NT2/D1 (cell line): Measurements from ENCODE around the gene CCDC124.
A peak's percentile ranks its signal among the peaks of the same experiment; 100 is the strongest.
"Not testable (repeated sequence)": the region's sequence is repeated elsewhere in the genome, so short reads cannot be mapped to it uniquely, and the experiment has no call there.

Experiments used
- DNase-seq: peaks from one replicate; pipeline ENCODE4 v3.0.0-alpha.2; 2011; ENCODE audit warnings: low read depth, low spot score
- H3K27me3 ChIP-seq: 2 replicates; pipeline ENCODE4 v1.6.0; 2011; ENCODE audit warnings: mild to moderate bottlenecking; ENCODE audit not compliant: insufficient read length, insufficient read depth
- H3K36me3 ChIP-seq: 2 replicates; pipeline ENCODE4 v1.6.1; 2011; ENCODE audit warnings: mild to moderate bottlenecking, low read length, mixed read lengths; ENCODE audit not compliant: insufficient read depth, insufficient read length
- H3K4me1 ChIP-seq: 2 replicates; pipeline ENCODE4 v1.5.1; 2011; ENCODE audit not compliant: insufficient read depth, insufficient read length
- H3K4me3 ChIP-seq: 2 replicates; pipeline ENCODE4 v1.5.1; 2011; ENCODE audit warnings: low read depth; ENCODE audit not compliant: insufficient read length
- H3K9ac ChIP-seq: 2 replicates; pipeline ENCODE4 v1.6.0; 2011; ENCODE audit warnings: low read depth; ENCODE audit not compliant: insufficient read length
- H3K9me3 ChIP-seq: 2 replicates; pipeline ENCODE4 v1.5.1; 2011; ENCODE audit warnings: mild to moderate bottlenecking, low read length; ENCODE audit not compliant: insufficient read depth
- SUZ12 ChIP-seq: IDR thresholded peaks from 2 replicates; pipeline ENCODE4 v1.6.1; 2011; ENCODE audit not compliant: insufficient read length, insufficient read depth; ENCODE audit errors: extremely low read depth
- YY1 ChIP-seq: IDR thresholded peaks from 2 replicates; pipeline ENCODE4 v1.6.1; 2011; ENCODE audit not compliant: insufficient read length, insufficient read depth
- ZNF274 ChIP-seq: IDR thresholded peaks from 2 replicates; pipeline ENCODE4 v1.6.1; 2011; ENCODE audit warnings: mild to moderate bottlenecking, low read depth, low read length

Gene CCDC124, protein sequence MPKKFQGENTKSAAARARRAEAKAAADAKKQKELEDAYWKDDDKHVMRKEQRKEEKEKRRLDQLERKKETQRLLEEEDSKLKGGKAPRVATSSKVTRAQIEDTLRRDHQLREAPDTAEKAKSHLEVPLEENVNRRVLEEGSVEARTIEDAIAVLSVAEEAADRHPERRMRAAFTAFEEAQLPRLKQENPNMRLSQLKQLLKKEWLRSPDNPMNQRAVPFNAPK

DNA sequence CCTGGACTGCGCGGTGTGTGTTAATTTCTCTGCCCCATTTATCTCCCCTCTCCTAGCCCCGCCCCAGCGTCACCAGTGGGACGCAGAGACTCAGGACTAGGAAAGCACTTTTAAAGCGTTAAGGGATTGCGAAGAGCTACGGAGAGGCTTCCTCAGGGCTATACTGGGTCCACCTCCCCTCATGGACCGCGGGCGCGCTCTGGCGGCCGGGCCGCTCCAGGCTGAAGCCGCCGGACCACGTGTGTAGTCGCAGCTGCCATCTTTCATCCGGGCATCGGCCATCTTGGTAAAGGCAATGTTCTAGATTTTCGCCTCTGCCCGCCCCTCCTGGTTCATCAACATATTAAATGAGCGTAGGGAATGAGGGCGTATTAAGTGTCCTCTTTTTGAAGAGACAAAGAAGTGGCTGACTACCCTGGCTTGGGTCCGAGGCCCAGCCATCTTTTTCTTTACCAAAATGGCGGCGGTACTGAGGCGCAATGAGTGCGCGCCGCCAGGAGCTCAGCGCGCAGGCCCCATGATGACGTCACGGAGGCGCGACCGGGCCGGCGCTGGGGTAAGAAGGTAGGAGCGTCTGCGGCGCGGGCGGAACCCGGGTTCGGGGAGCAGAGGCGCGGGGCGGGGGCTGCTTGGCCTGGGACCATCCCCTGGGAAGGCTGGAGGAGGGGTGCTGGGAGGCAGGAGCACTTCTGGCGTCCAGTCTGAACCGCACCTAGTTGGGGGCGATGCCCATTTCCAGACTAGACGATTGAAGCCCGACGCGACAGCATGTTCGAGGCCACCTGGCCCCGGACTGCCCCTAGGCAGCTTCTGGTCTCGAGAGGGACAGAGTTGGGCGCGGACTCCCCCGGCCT is at the start of gene CCDC124:
Gene CCDC124, plus strand, starts transcription at position 531 of the 854 bp plus-strand sequence. CDS start 3,406 bp downstream, outside the sequence.
- peaks cover 21% of the 10 kb centered on the region for H3K36me3 ChIP-seq
- peak; percentile 92 for DNase-seq
- peak within 1 kb of the TSS; percentile 96 for H3K4me3 ChIP-seq
- TF ChIP-seq ZNF274 (no peak), YY1 (peak; percentile 100), SUZ12 (no peak)
- no peaks in the 10 kb centered on the region for H3K27me3 ChIP-seq
- H3K4me1 ChIP-seq, result peaks cover 2% of the 10 kb centered on the region
- H3K9me3 ChIP-seq, result no peaks in the 10 kb centered on the region
- H3K9ac ChIP-seq, result peak within 1 kb of the TSS; percentile 98

- no peak for DNase-seq
- TF ChIP-seq YY1 (no peak), ZNF274 (no peak), SUZ12 (no peak)
- H3K27me3 ChIP-seq, result no peaks in the 10 kb centered on the region
- no peak overlapping the region for H3K4me3 ChIP-seq
- H3K9ac ChIP-seq, result no peak overlapping the region
- H3K36me3 ChIP-seq, result no peaks in the 10 kb centered on the region
- H3K9me3 ChIP-seq, result no peaks in the 10 kb centered on the region; the same call in 1 of the 2 replicates
- H3K4me1 ChIP-seq, result peaks cover 3% of the 10 kb centered on the region
Measured at GRCh38 chr19:17883627-17884410, 49.0 kb upstream of the CCDC124 start.

DNA sequence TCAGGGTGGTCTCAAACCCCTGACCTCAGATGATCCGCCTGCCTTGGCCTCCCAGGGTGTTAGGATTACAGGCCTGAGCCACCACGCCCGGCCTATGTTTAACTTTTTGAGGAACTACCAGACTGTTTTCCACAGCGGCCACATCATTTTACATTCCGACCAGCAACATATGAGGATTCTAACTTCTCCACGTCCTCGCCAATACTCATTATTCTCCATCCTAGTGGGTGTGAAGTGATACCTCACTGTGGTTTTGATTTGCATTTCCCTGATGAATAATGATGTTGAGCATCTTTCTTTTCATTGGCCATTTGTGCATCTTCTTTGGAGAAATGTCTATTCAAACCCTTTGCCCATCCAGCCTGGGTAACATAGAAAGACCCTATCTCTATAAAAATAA is 46.3 kb upstream of the CCDC124 start:
- Histone ChIP-seq H3K4me1 (peaks cover 3% of the 10 kb centered on the region), H3K36me3 (no peaks in the 10 kb centered on the region), H3K9me3 (no peaks in the 10 kb centered on the region; the same call in 1 of the 2 replicates), H3K4me3 (no peak overlapping the region), H3K27me3 (no peaks in the 10 kb centered on the region), H3K9ac (no peak overlapping the region)
- DNase-seq, result no peak
- no peak for TF ChIP-seq SUZ12
- TF ChIP-seq ZNF274, result no peak
- TF ChIP-seq YY1, result no peak

DNA sequence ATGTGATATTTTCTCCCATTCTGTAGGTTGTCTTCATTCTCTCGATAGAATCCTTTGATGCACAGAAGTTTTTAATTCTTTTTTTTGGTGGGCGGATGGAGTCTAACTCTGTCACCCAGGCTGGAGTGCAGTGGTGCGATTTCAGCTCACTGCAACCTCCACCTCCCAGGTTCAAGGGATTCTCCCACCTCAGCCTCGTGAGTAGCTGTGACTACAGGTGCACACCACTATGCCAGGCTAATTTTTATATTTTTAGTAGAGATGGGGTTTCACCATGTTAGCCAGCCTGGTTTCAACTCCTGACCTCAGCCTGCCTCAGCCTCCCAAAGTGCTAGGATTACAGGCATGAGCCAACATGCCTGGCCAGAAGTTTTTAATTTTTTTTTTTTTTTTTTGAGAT is 45.6 kb upstream of the CCDC124 start:
- H3K9ac ChIP-seq, H3K9me3 ChIP-seq, H3K36me3 ChIP-seq, H3K4me1 ChIP-seq, H3K4me3 ChIP-seq, H3K27me3 ChIP-seq, DNase-seq: not testable (repeated sequence)

DNA sequence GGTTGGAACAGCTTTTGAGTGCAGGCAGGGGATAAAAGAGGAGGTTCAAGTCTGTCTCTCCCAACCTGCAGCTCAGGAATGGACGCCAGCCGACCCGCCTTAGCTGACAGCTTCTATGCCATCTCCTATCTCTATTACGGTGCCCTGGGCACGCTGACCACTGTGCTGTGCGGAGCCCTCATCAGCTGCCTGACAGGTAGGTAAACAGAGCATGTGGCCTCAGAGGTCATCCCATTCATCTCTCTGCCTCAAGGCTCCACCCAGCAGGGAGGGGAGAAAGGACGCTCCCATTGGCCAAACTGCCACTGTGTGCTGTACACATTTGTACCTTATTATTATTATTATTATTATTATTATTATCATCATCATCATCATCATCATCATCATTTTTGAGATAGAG is 44.6 kb upstream of the CCDC124 start:
- Histone ChIP-seq H3K27me3 (no peaks in the 10 kb centered on the region), H3K36me3 (no peaks in the 10 kb centered on the region), H3K4me1 (peaks cover 3% of the 10 kb centered on the region), H3K4me3 (no peak overlapping the region), H3K9me3 (no peaks in the 10 kb centered on the region; the same call in 1 of the 2 replicates), H3K9ac (no peak overlapping the region)
- DNase-seq, result no peak
- TF ChIP-seq ZNF274, result no peak
- no peak for TF ChIP-seq YY1
- no peak for TF ChIP-seq SUZ12

- Histone ChIP-seq H3K36me3 (no peaks in the 10 kb centered on the region), H3K4me1 (no peaks in the 10 kb centered on the region), H3K9ac (no peak overlapping the region), H3K27me3 (no peaks in the 10 kb centered on the region), H3K9me3 (no peaks in the 10 kb centered on the region), H3K4me3 (no peak overlapping the region)
- no peak for DNase-seq
- TF ChIP-seq YY1 (no peak), ZNF274 (no peak), SUZ12 (no peak)
Measured at GRCh38 chr19:17889609-17890214, 43.1 kb upstream of the CCDC124 start.
